GM18870 (cell line): ENCODE data around the gene SYTL2.
"Not testable (repeated sequence)": the region's sequence is repeated elsewhere in the genome, so short reads cannot be mapped to it uniquely, and the experiment has no call there.

Source experiments
- ATAC-seq: cut with Tn5 transposase; IDR thresholded peaks from one replicate; pipeline ENCODE4 v1.9.1; 2021; ENCODE audit warnings: moderate library complexity; ENCODE audit not compliant: unreplicated experiment

SYTL2 gene, protein sequence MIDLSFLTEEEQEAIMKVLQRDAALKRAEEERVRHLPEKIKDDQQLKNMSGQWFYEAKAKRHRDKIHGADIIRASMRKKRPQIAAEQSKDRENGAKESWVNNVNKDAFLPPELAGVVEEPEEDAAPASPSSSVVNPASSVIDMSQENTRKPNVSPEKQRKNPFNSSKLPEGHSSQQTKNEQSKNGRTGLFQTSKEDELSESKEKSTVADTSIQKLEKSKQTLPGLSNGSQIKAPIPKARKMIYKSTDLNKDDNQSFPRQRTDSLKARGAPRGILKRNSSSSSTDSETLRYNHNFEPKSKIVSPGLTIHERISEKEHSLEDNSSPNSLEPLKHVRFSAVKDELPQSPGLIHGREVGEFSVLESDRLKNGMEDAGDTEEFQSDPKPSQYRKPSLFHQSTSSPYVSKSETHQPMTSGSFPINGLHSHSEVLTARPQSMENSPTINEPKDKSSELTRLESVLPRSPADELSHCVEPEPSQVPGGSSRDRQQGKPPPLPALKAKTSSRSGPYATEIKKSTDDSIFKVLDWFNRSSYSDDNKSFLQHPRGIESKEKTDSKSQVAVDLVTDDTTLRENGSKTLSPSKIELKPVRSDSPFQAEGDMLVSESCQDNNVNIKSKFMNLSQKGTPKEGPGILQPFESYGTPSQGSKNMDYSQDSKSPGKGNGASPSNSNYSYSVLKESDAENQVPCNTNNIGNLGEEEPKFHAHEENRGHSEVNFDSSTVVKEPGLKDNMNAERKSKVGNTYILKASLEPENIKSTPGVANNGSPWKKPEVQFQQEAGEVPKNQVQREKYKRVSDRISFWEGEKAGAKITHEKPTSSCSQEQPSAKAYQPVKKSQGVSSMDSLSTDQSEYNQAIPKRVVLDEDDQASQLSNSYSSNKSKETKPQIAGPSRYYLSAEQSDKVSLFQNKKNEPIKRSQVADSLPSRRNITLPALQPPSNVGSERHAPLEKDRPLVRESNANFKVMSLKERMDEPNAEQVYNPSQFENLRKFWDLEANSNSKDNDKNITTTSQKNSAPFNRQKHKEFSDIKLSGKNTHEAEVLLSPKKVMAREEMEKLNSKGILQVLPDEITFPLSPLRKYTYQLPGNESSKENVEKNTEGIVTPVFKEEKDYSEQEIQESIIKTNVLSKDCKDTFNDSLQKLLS (N-terminal part only)

DNA sequence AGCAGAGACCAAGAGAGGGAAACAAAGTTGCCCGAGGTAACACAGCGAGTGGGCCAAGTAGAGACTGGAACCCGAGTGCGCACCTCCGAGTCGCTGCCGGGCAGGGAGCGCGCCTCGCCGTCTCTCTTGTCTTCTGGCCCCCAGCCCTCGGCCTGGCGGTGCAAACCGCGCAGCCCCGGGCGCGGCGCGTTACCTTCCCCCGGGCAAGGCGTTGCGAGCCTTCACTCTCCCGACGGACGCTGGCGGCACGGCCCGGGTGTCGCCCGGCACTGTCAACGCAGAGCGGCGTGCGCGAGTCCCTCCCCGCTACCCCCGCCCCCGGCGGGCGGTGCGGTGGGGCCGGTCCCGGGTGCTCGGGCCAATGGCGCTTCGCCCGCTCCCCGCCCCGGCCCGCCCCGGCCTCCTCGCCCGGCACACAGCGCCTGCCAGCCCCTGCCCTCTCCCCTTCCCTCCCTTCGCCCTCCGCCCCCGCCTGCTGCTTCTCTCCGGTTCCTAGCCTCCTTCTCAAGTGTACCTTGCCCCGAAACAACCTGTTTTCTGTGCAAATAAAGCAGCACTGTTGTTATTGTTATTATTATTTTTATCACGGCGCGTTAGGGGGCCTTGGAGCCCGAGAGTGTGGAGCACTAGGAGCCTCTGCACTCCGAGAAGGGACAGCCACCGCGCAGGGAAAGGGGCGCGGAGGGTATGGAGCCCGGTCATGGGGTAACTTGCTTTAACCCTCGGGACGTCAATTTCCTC is at the start of gene SYTL2:
Gene SYTL2, minus strand, starts transcription at position 271 of the 741 bp plus-strand sequence. CDS start 53,416 bp downstream, outside the sequence.
- ATAC-seq, result peak; percentile 47

GRCh38 chr11:85859541-85859940 is 48.6 kb upstream of the SYTL2 start:
- not testable (repeated sequence) for ATAC-seq

GRCh38 chr11:85857098-85857497 is 46.2 kb upstream of the SYTL2 start:
- no peak for ATAC-seq

- ATAC-seq, result no peak
Measured at GRCh38 chr11:85855341-85855656, 44.4 kb upstream of the SYTL2 start, which contains the start of gene CCDC83. TSS of gene CCDC83 (plus strand) at chr11:85855383. CDS start at chr11:85865124, 9,741 bp downstream.

DNA sequence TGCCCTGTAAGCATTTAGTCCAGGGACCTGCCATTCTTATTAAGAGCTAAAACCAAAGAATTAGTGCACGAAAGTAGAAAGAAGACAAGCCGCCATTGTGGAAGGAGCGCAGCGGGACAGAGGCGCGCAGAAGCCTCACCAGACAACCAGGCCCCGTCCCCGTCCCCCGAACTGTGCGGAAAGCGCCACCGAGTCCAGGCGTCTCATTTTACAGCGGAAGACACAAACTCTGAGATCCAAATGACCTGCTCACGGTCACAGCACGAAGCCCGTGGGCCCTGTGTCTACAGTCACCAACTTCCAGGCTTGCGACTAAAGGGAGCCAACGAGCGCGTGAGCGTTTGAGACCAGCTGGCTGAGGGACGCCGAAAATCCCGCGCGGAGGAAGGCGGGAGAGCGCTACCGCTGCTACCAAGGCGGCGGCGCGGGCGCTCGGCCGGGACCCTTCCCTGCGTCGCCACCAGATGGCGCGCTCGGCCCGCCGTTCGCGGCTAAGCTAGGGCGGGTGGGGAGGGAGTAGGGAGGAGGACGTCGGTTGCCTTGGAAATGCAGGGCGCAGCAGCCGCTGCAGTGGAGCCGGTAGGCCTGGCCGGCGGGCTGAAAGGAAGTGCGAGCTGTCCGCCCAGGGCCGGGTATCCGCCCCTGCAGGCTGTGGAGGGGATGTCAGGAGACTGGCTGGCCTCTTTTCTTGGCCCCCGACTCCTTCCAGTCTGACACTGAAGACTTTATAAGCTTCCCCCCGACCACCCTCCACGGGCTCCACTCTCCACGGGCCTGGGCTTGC is 43.8 kb upstream of the SYTL2 start:
- peak; percentile 99 for ATAC-seq

GRCh38 chr11:85854212-85854556 is 43.2 kb upstream of the SYTL2 start:
- no peak for ATAC-seq

DNA sequence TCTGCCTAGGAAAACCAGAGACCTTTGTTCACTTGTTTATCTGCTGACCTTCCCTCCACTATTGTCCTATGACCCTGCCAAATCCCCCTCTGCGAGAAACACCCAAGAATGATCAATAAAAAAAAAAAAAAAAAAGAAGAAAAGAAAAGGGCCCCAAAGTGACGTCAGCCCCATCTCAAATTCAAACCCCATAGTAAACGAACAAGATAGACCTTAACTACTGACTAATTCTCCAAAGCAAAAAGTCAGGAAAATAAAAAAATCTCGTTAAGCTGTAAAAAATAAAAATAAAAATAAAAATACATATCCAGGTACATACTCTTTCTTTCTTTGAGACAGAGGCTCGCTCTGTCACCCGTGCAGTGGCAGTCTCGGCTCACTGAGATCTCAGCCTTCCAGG is 42.6 kb upstream of the SYTL2 start:
- not testable (repeated sequence) for ATAC-seq

- ATAC-seq, result not testable (repeated sequence)
Measured at GRCh38 chr11:85852754-85853153, 41.8 kb upstream of the SYTL2 start.

GRCh38 chr11:85848556-85848955 is 37.6 kb upstream of the SYTL2 start:
- ATAC-seq, result no peak

- ATAC-seq, result no peak
Measured at GRCh38 chr11:85848006-85848405, 37.1 kb upstream of the SYTL2 start.

DNA sequence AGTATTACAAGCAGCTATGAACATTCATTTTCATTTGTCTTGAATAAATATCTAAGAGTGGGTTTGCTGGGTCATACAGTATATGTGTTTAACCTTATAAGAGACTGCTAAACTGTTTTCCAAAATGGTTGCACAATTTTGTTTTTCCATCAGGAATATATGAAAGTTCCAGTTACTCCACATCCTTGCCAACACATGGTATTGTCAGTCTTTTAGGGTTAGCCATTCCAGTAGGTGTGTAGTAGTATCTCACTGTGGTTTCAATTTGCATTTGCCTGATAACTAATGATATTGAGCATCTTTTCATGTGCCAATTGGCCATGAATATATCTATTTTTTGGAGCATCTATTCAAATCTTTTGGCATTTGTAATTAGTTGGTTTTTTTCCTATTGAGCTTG is 36.5 kb upstream of the SYTL2 start:
- no peak for ATAC-seq

GRCh38 chr11:85845124-85845631 is 34.2 kb upstream of the SYTL2 start:
- no peak for ATAC-seq

DNA sequence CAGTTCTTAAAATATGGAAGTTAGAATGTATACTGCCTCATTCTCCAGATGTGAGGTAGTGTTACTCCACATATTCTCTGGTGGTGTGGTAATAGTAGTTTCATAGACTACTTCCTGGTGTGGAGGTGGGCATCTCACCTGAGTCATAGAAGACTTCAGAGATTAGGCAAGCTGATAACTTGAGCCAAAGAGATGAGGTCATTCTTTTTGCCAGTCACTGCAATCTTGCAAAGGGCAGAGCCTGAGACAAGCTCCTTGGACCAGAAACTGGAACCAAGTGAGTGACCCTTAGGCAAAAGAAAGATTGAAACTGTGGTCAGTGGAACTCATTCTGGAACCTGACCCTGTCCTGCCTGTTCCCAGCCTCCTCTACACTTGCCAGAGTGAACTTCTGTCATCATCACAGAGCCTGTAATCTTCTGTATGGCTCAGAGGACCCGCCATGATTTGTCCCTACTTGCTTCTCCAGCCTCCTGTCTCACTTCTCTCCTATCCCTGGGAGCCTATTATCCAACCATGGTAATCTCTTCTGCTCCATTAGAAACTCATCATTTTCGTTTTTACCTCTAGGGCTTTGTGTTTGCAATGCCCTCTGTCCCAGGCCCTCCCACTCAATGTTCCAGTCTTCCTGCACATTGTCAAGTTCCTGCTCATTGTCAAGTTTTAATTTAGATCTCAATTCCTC is 33.6 kb upstream of the SYTL2 start:
- peak; percentile 70 for ATAC-seq

DNA sequence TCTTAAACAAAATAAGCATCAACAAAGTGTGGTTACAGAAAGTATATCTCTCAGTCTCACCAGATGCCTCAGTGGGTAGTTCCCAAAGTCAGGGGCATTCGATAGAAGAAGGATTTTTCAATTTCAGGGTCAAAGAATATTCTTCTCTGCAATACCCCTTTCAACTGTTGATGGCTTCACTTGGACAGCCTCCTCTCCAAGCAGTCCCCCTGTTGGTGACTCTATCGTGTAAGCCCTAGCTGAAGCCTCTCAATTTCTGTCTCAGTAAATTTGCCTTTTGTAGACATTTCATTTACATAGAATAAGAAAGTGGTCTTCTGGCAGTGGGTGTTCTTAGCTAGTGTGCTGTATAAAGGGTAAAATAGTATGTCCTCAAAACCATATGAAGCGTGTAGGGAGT is 33.0 kb upstream of the SYTL2 start:
- ATAC-seq, result no peak

GRCh38 chr11:85840932-85841331 is 30.0 kb upstream of the SYTL2 start:
- not testable (repeated sequence) for ATAC-seq

DNA sequence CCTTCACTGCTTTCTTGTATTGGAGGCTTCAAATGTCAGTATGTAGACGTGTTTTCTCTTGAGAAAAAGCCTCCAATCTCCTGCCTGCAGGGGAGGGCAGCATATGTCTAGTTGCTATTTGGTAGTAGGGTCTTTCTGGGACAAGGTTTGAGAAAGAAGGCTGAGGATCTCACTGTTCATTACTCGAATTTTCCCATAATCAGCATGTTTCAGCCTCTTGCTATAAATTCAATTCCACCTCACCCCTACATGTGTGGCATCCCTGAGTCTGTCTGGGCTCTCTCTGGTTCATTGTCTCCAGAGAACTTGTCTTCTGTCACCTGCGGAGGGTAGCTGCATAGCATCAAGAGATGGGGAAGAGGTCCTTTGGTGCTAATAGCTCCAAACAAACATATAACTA is 24.8 kb upstream of the SYTL2 start:
- no peak for ATAC-seq

DNA sequence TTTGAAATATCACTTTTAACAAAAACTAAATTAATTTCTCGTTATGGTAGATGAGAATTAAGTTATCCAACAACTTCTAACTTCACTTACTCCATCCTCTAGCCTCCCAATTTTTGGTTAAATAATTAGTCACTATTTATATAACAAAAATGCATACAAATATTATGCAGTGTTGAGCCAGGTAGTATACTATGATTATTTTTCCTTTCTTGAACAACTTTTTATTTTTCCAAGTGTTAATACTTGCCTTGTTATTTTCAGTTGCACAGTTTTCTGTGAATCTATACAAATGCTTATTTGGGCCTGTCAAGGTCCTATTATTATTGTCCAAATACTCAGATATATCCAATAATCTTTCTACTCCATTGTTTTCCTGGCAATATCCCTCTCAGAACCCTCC is 24.3 kb upstream of the SYTL2 start:
- ATAC-seq, result no peak

GRCh38 chr11:85831050-85831449 is 20.1 kb upstream of the SYTL2 start:
- no peak for ATAC-seq

DNA sequence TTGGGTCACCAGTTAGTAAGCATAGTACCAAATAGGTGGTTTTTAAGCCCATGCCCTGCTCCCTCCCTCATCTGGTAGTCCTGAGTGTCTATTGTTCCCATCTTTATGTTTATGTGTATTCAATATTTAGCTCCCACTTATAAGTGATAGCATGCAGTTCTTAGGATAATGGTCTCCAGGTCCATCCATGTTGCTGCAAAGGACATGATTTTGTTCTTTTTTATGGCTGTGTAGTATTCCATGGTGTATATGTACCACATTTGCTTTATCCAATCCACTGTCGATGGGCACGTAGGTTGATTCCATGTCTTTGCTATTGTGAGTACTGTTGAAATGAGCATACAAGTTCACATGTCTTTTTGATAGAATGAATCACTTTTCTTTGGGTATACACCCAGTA is 18.2 kb upstream of the SYTL2 start:
- no peak for ATAC-seq
